Hypothalamus (tissue), 51 donors: Measurements from ENCODE around the gene ABCA3.

Source experiments
- DNase-seq, 51 donors: peaks; one replicate each; lab custom pipeline; 2025; lab: John Stamatoyannopoulos, UW

The ABCA3 gene

DNA sequence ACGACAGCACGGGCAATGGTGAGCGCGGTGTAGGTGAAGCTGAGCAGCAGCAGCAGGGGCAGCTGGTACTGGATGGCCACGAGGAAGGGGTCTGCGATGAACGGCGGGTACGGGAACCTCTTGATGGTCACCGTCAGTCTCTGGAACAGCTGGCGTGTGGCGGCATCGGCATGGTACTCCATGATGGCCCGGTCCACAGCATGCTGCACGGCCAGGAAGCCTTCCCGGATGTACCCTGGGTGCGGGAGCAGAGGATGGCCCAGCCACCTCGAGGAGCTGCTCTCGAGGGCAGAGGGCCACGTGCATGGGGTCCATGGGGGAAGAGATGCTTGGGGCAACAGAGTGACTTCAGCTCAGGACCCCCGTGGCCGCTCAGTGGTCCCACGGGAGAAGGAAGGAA, 20.9 kb downstream of the ABCA3 start:
- no peak for DNase-seq

DNA sequence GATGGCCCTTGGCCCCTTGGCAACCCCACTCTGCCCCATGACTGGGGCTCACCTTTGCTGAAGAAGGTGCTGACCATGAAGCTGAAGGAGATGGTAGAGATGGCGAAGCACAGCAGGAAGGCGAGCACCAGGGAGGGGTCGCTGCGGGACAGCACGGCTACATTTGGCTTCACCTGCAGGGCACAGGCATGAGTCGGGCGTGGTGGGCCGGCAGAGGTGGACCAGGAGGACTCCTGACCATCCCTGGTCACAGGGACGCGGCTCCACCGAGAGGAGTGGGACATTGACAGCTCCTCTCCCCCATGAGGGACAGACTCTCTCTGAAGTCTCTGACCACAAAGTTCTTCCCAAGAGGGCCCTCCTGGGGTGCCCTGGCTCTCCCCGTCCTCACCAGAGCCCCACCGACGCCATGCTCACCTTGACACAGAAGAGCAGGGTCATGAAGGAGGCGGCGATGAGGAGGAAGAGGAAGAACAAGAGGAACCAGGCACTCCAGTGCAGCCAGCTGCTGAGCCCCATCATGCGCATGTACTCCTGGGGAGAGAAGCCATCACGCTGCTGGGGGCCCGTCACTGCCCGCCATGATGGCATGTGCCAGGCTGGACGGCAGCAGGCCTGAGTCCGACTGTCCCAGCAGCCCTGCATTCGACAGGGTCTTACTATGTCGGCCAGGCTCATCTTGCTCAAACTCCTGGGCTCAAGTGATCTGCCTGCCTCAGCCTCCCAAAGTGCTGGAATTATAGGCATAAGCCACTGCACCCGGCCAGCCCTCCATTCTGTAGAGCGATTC, 23.1 kb downstream of the ABCA3 start:
- no peak for DNase-seq

- no peak for DNase-seq
These were observed 32.2 kb downstream of the ABCA3 start for GRCh38 chr16:2308089-2308962.

- DNase-seq = no peak
These were observed 40.7 kb downstream of the ABCA3 start for GRCh38 chr16:2299915-2300192.

DNA sequence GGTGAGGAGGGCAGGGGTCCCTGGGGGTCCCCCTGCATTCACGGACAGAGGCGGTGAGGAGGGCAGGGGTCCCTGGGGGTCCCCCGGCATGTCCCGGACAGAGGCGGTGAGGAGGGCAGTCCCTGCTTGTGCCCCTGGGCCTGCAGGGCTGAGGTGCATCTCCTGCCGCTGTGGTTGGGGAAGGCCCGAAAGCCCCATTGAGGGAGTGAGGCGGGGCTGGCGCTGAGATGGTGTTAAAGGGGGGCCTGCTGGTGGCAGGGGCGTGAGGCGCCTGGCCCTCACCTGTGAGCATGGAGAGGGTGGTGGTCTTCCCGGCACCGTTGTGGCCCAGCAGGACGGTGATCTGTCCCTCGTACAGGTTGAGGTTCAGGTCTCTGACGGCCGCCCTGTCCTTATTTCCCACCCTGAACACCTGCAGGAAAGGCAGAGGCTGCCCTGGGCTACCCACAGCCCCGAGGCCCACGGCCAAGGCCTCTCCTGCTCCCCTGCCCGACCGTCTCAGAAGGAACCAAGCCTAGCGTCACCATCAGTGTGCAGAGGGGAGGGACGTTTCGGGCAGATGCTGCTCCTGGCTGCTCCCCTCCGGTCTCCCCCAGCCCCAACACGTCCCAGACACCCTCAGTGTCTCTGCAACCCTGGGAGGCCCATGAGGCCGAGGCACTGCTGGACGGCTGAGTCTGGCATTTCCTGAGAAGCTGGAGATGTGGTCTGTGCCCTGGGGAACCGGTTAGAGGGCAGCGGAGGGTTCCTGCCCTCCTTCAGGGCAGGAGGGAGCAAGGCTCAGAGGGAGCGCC, 41.2 kb downstream of the ABCA3 start:
- no peak for DNase-seq

DNA sequence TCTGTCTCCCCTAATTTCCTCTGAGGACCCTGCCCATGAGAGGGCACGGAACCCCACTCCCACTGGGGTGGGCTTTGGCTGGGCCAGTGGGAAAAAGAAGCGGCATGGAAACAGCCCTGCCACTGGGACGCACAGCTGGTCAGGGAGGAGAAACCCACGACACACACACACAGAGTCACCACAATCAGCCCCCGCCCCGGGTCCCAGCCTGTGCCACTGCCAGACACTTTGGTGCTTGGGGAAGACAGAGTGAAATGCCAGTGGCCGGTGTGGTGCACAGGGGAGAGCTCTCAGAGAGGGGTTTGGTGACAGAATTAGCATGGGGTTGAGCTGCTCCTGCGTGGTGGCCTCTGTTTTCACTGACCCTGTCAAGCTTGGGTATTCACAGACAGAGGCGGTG, 41.9 kb downstream of the ABCA3 start:
- DNase-seq = no peak

GRCh38 chr16:2297506-2297860, 43.0 kb downstream of the ABCA3 start:
- no peak for DNase-seq

DNA sequence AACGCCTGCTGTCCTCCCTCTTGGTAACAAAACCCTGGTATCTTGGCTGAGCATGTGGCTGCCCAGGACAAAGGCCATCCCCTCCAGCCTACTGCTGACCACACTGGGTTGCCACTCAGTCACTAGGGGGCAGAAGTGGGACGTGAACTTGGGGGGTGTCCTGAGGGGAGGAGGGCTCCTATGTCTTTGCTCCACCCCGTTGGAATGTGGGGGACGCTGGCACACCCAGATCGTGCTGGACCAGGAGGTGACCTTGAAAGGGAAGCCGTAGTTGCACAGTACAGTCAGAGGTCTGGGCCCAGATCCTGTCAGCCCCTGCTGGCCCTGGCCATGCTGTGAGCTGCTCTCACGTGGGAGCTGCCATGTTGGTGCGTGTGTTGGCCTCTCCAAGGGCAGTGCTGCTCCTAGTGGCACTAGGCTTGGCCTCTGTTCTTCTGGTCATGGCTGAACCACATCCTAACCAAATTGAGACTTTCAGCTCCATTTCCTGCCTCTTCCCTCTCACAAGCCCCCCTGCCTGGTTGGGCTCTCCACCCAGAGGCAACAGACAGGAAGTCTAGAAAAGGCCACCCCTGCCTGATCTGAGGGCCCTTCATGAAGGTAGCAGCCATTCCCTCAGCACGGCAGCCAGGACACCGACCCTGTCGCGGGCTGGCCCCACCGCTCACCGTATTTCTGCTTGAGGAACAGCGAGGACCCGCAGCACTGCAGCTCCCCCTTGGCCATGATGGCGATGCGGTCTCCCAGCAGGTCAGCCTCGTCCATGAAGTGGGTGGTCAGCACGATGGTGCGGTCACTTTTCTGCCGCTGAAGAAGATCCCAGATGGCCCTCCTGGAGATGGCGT, 43.6 kb downstream of the ABCA3 start:
- peak in 6 of 51 donors; percentile 1 to 22 (median 10) for DNase-seq

GRCh38 chr16:2295056-2295798, 45.3 kb downstream of the ABCA3 start:
- DNase-seq = peak in 3 of 51 donors; percentile 43 to 46 (median 46)

GRCh38 chr16:2292221-2292620, 48.3 kb downstream of the ABCA3 start:
- no peak for DNase-seq

GRCh38 chr16:2289282-2289681, 51.2 kb downstream of the ABCA3 start:
- no peak for DNase-seq

GRCh38 chr16:2288726-2289125, 51.8 kb downstream of the ABCA3 start:
- DNase-seq = no peak

- no peak for DNase-seq
These were observed 52.5 kb downstream of the ABCA3 start for GRCh38 chr16:2287916-2288547.

- DNase-seq = no peak
These were observed 54.0 kb downstream of the ABCA3 start for GRCh38 chr16:2286550-2286949.

DNA sequence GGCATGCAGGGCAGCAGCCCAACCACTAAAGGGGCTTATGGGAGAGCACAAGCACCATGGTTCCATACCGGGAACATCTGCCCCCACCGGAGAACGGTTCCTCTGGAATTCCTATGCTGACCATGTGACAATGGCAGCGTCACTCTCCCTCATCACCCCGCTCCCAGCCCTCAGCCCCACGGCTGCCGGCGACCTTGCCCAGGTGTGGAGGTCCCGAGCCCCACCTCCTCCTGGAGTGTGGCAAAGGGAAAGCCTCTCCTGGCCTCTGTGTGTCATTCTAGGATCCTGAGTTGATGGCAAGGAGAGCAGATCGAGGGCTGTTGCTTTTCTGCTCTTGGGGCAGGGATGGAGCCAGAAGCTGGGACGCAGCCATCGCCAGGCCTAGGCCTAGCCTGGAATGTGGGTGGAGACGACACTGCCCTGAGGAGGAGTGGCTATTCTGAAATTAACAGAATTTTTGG, 54.8 kb downstream of the ABCA3 start:
- no peak for DNase-seq

DNA sequence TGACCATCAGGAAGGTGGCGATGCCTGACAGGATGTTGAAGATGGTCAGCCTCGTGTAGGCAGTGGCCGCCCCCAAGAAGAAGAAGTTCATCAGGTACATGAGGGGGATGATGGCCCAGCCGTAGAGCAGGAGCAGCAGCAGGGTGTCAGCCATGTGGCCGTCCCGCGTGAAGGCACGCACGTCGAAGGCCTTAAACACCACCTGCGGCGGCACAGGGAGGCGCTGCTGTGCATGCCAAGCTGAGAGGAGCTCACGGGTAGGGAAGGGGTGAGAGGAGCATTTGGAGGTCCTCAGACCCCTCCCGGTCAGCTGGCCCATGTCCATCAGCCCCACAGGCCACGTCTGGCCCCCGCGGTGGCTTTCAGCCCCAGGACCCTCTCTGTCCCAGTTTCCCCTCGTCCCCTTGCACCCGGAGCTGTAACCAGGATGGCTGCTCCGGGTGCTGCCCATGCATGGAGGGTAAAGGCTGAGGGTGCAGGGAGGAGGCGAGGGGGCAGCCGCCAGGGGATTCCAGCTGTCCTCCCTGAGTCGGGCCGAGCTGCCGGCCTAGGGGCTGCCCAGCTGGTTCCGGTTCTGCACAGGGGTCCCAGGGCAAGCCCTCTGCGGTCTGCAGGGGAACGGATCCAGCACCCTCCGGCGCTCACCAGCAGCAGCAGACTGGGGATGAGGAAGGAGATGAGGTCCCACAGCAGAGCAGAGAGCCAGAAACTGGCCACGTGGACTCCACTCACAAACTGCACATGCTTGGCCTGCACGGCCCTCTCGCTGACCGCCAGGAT, 55.5 kb downstream of the ABCA3 start:
- no peak for DNase-seq

DNA sequence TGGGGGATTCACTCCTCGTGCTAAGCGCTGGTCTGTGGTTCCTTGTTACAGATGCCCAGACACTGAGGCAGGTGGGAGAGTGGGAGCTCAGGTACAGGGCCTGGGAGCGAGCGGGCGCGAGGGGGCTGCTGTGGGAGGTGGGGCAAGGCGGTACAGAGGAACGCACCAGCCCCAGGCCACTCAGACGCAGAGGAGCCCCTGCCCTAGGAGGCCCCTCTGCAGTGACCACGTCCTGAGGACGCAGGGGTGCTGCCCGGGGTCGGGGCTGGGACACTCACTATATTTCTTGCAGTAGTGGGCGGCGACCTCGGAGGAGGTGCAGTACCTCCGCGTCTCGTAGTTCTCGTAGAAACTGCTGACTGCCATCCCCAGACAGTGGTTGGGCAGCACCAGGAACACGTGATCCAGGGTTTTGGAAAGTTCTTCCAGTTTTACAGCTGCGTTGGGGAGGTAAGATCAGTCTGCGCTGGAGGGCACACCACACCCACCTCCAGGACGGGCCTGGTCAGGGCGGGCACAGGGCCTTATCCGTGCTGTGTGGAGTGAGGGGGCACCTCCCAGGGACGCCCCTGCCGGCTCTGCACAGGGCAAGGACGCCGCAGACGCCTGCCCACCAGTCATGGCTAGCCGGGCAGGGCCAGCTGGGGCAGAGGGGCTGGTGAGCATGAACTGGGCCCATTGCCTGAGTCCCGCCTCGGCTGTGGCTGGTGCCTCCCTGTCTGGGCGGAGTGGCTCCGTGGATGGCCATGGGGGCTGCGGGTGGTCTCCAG, 56.3 kb downstream of the ABCA3 start:
- no peak for DNase-seq
